ENCODE data around the gene SPART.
"Not testable (repeated sequence)": the region's sequence is repeated elsewhere in the genome, so short reads cannot be mapped to it uniquely, and the experiment has no call there.

The SPART gene

DNA sequence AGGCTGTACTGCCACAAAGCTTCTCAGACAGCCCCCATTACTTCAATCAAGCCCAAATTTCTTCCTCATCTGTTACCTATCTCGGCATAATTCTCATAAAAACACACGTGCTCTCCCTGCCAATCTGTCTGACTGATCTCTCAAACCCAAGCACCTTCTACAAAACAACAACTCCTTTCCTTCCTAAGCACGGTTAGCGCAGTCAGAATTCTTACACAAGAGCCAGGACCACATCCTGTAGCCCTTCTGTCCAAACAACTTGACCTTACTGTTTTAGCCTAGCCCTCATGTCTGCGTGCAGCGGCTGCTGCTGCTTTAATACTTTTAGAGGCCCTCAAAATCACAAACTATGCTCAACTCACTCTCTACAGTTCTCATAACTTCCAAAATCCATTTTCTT, 26.4 kb downstream of the SPART start:
- DNase-seq (ENCODE audit: low read depth in 1 of 2, low spot score in 1 of 2) = not testable (repeated sequence)

DNA sequence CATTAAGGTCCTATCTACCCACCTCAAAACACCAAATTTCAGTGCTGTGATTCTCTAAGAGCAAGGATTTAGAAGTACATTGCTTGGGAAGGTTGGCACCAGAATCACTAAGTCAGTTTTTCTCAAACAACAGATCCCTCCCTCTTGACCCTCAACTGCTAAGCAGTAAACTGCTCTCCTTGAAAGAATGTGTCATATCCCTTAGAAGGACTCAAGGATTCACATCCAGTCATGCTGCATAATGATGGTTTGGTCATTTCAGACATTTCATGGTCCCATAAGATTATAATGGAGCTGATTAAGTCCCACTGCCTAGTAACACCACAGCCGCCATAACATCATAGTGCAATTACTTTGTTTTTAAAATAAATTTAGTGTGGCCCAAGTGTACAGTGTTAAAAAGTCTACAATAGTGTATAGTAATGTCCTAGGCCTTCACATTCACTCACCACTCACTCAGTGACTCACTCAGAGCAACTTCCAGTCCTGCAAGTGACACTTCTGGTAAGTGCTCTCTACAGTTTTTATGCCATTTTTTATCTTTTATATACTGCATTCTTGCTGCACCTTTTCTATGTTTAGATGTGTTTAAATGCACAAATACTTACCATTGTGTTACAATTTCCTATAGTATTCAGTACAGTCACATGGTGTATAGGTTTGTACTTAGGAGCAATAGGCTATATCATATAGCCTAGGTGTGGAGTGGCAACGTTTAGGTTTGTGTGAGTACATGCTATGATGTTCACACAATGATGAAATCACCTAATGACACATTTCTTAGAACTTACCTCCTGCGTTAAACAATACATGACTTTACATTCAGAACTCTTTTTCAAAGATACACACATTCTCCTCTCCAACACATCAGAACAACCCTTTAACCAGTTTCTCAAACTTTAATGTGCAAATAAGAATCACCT, 32.9 kb downstream of the SPART start:
- no peak for DNase-seq (ENCODE audit: low read depth in 1 of 2, low spot score in 1 of 2)

DNA sequence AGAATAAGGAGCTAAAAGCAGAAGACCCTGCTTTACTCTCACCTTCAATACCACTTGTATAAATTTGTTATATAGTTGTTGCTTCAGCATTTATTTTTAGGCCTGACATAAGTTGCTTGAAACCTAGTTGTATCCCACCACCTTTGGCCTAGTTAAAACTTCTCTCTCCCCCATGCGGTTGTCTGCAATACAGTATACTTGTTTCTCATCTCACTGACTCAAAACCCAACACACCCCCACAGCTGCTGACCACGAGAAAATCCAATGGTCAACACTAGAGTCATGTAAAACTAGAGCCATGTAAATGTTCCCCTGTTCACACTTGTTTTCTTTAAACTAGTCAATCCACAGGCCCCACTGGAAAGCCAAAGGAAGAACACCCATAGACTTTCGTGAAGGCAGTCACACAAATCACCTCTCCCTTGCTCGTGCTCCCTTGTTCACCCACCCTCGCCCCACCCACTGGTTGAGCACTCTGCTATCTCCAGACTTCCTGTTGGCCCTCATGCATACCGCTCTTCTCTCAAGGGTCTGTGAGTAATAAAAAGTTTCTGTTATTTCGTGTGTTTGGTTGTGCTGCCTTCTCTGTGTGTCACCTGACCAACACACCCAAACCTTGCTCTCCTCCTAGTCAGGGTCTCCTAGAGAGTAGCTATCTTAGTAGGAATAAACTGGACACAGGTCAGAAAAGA, 35.6 kb downstream of the SPART start:
- DNase-seq (ENCODE audit: low read depth in 1 of 2, low spot score in 1 of 2) = no peak

DNA sequence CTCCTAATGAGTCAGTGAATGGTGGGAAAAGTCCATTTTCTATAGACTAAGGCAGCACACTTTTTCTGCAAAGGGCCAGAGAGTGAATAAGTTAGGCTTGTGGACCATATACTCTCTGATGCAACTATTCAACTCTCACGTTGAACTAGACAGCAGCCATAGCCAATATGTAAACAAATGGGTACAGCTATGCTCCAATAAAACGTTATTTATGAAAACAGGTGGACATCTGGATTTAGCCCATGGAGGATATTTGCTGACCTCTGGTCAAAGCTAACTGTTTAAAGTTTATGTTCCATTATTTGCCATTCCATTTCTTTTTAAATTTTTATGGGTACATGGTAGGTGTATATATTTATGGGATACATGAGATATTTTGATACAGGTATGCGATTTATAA, 43.9 kb downstream of the SPART start:
- no peak for DNase-seq (ENCODE audit: low read depth in 1 of 2, low spot score in 1 of 2)

DNA sequence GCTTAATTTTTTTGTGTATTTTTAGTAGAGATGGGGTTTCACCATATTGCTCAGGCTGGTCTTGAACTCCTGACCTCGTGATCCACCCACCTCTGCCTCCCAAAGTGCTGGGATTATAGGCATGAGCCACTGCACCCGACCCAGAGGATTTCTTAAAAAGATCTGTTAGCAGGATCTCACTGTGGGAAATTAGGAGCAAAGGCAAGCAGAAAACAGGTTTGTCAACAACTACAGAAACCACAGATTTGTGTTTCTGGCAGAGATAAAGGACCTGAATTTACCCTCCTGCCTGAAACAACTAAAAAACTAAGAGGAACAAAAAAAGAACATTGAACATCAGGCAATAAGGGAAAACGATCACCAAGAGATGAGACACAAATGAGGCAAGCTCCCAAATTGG, 46.7 kb downstream of the SPART start:
- DNase-seq (ENCODE audit: low read depth in 1 of 2, low spot score in 1 of 2) = not testable (repeated sequence)

DNA sequence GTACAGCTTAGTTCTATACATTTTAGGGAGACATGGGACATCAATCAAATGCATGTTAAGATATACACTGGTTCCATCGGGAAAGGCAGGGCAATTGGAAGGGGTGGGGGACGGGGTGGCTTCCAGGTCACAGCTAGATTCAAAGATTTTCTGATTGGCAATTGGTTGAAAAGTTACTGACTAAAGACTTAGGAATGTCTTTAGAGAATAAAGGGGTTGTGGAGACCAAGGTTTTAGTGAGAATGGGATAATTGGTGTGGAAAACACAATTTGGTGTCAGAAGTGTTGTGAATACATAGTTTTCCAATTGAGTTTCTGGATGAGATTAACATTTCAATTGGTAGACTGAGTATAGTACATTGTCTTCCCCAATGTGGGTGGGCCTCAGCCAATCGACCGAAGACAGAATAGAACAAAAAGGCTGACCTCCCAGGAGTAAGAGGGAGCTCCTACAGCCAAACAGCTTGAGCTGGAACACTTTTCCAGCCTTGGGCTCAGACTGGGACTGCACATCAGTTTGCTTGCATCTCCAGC, 47.6 kb downstream of the SPART start:
- DNase-seq (ENCODE audit: low read depth in 1 of 2, low spot score in 1 of 2) = no peak

DNA sequence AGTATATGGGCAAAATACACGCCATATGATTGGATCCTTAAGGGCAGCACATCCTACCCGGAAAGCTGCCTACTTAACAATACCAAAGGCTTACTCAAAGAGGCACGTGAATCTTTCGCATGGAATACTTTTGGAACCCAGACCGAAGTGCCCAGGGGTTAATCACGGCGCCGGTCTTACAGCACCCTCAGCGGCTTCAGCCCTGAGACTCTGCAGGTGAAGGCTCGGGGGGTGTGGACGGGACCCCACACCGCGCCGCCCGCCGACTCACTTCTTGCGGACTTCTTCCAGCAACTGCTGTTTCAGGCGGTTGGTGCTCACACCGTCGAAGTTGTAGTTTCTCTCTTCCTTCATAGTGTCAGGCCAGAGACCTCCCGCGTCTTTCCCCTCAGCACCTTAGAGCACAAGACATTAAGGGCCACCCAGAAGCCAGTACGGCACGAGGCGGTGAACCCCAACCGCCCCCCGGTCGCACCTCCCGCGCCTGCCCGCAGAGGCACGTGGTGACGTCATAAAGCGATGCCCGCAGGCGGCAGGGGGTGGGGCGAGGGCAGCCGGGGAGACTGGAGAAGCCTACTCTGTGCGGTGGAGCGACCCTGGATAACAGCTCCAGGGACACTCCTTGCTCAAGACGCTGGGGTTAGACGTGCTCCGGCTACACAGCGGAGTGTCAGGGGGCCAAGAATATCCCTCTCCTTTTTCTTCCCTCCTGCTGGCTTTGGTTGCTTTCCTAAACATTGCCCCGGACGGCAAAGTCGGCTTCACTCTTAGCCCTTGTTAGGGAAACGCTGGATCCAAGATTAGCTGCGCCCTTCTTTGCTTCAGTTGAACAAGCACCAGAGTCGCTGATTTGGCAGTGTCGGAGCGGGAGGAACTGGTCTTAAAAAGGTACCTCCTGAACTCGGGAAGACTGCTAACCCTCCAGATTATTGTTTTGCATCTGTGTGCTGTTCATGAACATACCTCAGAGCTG, 48.5 kb downstream of the SPART start, which contains the start of gene CCDC169:
TSS of gene CCDC169 (minus strand) at position 449 of the 973 bp plus-strand sequence. CDS start at position 354, 95 bp downstream.
- DNase-seq (ENCODE audit: low read depth in 1 of 2, low spot score in 1 of 2) = peak; percentile 4 to 47

DNA sequence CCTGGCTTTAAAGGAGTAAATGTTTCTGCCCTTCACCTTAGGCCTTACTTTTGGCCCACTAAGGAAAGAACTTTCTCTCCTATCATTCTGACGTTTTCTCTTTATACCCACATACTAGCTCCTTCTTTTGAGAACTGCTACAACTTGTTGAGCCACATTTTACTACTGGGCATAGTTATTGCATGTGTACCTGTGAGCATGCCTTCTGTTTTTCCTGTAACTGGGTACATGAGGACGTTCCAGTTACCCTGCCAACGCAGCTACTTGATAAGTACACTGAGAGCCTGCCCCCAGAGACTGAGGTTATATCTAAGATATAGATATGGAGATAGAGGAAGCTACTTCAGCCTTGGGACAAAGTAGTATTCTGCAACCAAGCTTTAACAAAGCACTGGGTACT, 52.1 kb downstream of the SPART start:
- DNase-seq (ENCODE audit: low read depth in 1 of 2, low spot score in 1 of 2) = no peak

DNA sequence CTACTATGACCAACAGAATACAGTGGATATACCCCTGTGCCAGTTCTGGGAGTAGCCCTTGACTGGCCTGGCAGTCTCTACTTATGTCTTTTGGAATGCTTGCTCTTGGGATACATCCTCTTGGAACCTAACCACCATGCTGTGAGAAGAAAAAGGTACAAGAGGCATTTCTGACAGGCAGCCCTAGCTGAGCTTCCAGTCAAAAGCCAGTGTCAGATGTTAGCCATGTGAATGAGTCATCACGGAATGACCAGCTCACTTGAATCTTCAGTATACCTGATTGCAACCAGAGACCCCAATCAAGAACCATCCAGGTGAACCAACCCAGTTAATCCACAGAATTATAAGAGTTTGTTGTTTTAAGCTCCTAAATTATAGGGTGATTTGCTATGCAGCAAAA, 52.7 kb downstream of the SPART start:
- DNase-seq (ENCODE audit: low read depth in 1 of 2, low spot score in 1 of 2) = no peak

DNA sequence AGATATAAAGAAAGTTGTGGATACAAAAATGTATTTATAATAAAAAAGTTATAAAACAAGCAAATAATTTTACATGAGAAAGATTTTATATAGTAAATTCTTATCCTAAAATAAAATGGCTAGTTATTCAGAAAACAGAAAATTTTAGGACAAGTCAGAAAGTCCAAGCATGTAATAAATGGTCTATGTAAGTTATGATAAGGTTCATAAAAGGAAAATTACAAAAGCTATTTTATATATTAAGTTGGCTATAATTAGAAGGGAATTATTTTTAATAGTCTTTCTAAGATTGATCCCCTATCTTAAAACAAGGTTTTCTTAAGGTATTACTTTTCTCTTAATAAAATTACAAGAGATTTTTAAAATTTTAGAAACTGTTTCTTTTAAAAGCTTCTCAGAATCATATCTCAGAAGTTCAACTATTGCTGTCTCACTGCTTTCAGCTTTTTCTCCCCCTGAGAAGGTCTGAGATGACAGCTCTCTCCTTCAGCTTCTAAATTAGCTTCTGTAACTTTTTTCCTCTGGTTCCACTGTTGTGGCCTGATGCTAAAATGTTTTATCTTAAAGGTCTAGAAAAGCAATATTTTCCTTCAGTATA, 57.3 kb downstream of the SPART start:
- DNase-seq (ENCODE audit: low read depth in 1 of 2, low spot score in 1 of 2) = no peak

DNA sequence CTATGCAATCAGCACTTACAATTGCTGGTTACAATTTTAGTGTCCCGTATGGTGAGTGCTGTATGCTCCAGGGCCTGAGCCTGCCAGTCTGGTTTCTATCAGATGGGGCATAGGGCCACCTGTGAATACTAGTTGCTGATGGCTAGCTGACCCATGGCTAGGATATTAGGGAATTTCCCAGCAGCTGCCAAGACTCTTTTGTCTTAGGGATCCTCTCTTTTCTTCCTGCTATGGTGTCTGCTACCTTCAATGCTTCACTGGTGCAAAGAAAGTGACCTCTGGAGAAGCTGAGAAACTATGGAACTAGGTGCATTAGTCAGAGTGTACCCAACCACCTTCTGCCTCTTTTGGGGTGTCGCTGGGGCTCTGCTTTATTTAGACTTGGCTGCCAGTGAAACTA, 60.2 kb downstream of the SPART start:
- no peak for DNase-seq (ENCODE audit: low read depth in 1 of 2, low spot score in 1 of 2)

DNA sequence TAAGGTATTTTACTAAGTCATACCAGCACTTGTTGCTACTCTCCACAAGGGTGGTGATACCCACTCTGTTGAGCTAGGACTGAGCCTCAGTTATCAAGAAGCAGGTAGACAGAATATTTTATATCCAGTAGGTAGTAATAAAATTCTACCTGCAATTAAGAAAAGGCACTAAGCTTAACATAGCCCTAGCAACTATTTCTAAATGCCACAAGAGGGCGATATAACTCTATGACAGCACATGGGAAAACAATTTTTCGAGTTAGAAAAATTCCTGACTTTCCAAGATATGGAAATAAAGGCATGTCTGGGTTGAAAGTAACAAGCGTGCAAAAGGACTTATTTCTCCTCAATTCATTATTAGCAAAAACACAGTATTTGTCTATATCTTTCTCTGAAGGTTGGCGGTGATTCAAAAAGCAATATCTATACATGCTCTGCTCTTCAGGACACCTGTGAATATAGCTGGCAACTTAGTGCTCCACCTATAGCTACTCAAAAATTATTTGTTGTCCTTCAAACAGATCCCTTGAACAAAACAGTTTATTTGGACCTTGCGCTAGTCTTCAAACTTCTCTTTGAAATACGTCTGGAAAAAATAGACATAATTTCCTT, 63.3 kb downstream of the SPART start:
- no peak for DNase-seq (ENCODE audit: low read depth in 1 of 2, low spot score in 1 of 2)

DNA sequence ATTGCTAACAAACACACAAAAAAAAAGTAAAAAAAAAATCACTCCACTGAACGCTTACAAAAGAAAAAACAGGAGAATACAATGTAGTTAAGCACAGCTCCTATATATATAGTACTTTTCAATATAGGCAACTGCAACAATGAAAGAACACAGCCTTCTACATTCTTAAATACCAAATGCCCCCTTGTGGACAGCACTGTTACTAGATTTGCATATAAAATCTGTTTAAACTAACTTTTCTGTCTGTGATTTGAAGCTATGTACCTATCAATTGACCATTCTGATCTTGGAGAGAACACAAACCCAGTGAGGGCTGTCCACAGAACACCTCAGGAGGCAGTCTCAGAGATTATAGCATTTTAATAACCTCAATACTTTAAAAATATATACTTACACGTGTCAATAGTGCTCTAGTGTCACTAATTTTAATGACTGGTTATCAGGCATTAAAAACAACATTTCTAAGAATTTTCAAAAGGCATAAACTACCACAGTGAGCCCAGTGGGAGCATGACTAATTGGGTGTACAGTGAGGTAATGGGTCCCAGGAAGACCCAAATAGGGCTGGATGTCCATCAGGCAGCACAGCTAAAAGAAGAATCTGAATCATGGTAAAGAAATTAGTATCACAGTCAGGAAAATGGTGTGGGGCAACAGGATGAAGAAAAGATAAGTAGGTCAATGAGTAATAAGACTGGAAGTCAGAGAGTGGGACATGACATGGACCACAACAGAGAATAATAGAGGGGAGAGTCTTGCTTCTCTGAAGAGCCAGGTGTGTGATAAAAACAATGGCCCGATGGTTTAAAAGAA, 70.8 kb downstream of the SPART start:
- DNase-seq (ENCODE audit: low read depth in 1 of 2, low spot score in 1 of 2) = no peak

DNA sequence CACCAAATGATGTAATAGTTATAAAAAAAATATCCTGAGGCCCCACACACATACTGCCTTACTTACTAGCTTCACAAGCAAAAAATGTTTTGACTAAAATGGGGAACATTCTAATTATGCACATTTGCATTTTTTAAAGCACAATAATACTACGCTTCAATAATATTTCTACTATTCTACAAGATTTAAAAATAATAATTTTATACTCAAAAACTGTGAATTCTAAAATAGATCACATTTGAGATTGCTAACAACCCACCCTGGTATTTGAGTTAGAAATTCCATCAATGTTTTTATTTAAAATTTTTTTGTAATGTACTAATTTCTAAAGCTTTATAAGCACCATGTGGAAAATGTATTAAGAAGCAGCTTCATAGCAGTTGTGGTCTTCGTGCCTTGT, 72.8 kb downstream of the SPART start:
- DNase-seq (ENCODE audit: low read depth in 1 of 2, low spot score in 1 of 2) = no peak

DNA sequence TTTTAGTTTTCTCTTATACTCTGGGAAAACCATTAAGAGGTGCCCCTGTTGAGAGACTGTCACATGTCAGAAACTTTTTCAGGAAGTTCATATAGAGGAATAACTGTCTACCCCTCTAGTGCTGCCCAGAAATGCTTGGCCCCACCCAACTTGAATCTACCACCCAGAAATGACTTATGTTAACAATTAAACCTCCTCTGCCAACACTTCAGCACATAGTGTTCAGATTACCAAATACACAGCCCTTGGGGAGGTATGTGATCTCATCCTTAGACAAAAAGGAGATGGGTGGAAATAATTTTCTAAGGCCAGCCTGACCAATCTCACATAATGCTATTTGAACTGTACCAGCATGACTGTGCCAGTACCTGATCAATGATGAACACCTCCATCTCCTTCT, 84.2 kb downstream of the SPART start:
- DNase-seq (ENCODE audit: low read depth in 1 of 2, low spot score in 1 of 2) = no peak

DNA sequence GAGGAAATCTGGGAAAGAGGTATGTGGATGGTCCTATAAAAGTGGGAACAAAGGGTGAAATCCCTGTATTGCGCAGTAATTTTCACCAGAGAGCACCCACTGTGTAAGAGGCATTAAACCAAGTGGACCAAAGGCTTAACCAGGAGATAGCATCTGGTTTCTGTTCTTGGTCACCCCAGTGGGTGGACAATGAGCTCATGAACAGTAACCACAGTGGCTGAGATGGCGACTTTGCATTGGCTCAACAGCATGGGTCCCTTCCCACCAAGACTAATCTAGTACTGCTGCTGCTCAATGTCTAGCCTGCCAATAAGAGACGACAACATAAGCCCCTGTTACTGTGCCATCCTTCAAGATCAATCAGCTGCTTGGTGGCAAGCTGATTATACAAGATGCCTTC, 85.2 kb downstream of the SPART start:
- no peak for DNase-seq (ENCODE audit: low read depth in 1 of 2, low spot score in 1 of 2)

DNA sequence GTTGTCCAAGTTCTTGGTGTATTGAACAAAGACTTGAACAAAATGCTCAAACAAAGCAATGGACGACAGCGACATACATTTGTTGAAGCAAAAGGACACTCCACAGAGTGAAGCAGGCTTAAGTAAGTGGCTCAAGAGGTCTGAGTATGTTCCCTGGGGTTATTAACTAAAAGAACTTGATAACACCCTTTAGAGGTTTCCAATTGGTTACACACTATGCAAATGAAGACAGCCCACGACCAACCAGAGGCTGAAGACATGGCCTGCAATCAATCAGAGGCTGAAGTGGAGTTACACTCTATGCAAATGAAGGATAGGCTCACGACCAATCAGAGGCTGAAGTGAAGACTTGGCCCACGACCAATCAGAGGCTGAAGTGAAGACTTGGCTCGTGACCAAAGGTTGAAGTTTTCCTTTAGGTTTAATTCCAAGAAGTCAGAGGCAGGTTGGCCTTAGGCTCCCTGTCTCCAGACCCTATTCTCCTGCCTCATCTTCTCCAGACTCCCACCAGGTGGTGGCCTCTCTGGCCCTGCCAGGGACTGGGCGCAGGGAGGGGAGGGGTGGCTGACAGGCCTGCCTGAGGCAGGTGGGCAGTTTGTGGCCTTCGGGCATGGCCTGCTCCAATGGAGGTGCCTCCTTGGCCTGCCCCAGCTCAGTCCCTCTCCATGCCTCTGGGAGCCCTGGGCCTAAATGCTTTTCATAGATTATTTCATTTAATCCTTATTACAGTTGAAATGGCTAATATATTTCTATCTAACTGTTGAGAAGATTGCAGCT, 86.6 kb downstream of the SPART start:
- DNase-seq (ENCODE audit: low read depth in 1 of 2, low spot score in 1 of 2) = no peak

DNA sequence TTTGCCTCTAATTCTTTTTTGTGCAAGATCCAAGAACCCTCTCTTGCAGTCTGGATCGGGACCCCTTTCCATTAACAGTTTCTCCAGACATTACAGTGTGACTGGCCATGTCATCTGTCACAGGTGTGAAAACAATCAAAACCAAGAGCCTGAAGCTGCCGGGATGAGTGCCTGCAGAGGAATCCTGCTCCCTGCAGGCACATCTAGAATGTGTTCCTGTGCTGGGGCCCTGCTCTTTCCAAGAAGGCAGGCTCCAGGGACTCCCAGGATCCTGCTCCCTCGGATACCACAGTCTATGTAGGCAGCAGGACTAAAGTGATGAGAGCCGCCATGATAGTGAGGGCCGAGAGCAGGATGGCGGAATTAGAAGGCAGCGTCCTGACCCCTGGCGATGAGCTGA, 87.4 kb downstream of the SPART start:
- DNase-seq (ENCODE audit: low read depth in 1 of 2, low spot score in 1 of 2) = no peak

All from activated CD4-positive, alpha-beta T cell treated with anti-CD3 and anti-CD28 coated beads, Interleukin-2, amount 50 U/mL, for 24 hours (primary cell).